ENCODE measurements around the gene PDE4D.

Gene PDE4D

GRCh38 chr5:59005934-59006701 lies 887.4 kb downstream of the PDE4D start:
- no peak overlapping the region for H3K4me3 ChIP-seq (ENCODE audit: low read length)
- no peak for TF ChIP-seq CTCF (conservative IDR thresholded peaks at IDR 0.05; ENCODE audit: low read length)
- no peak for DNase-seq (ENCODE audit: low read depth)

- TF ChIP-seq CTCF (conservative IDR thresholded peaks at IDR 0.05; ENCODE audit: low read length): no peak
Observed at GRCh38 chr5:59003641-59004040, 889.9 kb downstream of the PDE4D start.

GRCh38 chr5:59003124-59003523 lies 890.4 kb downstream of the PDE4D start:
- no peak overlapping the region for H3K4me3 ChIP-seq (ENCODE audit: low read length)
- no peak for TF ChIP-seq CTCF (conservative IDR thresholded peaks at IDR 0.05; ENCODE audit: low read length)
- DNase-seq (ENCODE audit: low read depth): no peak

More at GRCh38 chr5:59003641-59004040, 889.9 kb downstream of the PDE4D start:
- no peak for DNase-seq (ENCODE audit: low read depth)
- H3K4me3 ChIP-seq (ENCODE audit: low read length): no peak overlapping the region

GRCh38 chr5:59002162-59002825 lies 891.2 kb downstream of the PDE4D start:
- no peak for DNase-seq (ENCODE audit: low read depth)
- TF ChIP-seq CTCF (conservative IDR thresholded peaks at IDR 0.05; ENCODE audit: low read length): no peak

GRCh38 chr5:59001716-59002115 lies 891.8 kb downstream of the PDE4D start:
- no peak for DNase-seq (ENCODE audit: low read depth)
- no peak overlapping the region for H3K4me3 ChIP-seq (ENCODE audit: low read length)
- TF ChIP-seq CTCF (conservative IDR thresholded peaks at IDR 0.05; ENCODE audit: low read length): no peak

More at GRCh38 chr5:59002162-59002825, 891.2 kb downstream of the PDE4D start:
- no peak overlapping the region for H3K4me3 ChIP-seq (ENCODE audit: low read length)

GRCh38 chr5:59001154-59001553 lies 892.4 kb downstream of the PDE4D start:
- peak; percentile 52 for DNase-seq (ENCODE audit: low read depth)
- no peak overlapping the region for H3K4me3 ChIP-seq (ENCODE audit: low read length)
- no peak for TF ChIP-seq CTCF (conservative IDR thresholded peaks at IDR 0.05; ENCODE audit: low read length)

GRCh38 chr5:59000211-59000610 lies 893.3 kb downstream of the PDE4D start:
- no peak overlapping the region for H3K4me3 ChIP-seq (ENCODE audit: low read length)
- no peak for TF ChIP-seq CTCF (conservative IDR thresholded peaks at IDR 0.05; ENCODE audit: low read length)
- DNase-seq (ENCODE audit: low read depth): no peak

All from AG10803 (cell line).